ENCODE results near the gene MAD2L1BP. TPM values are rescaled to one million over a fixed set of nuclear protein-coding genes. Genes with fewer than 3 reads are reported as not detected.

MAD2L1BP gene
- total and polyA plus RNA-seq, 2 donors from 2014 or later, result 19.0 to 31.0 TPM

- peaks cover 0 to 12% (median 9%) of the 10 kb centered on the region in 3 donors for H3K4me1 ChIP-seq (ENCODE audit: control insufficient read depth in 2 of 3, insufficient read depth in 2 of 3, low read depth in 1 of 3, low read length in 3 of 3)
- no peak for DNase-seq
- no peak overlapping the region for H3K27ac ChIP-seq (ENCODE audit: low read depth in 2 of 2, low read length in 2 of 2)
- no peak overlapping the region for H3K4me3 ChIP-seq (ENCODE audit: low read length in 3 of 3)
- intact Hi-C loops (cut with DNase I), result no loop called here
- no peaks in the 10 kb centered on the region for H3K9me3 ChIP-seq (ENCODE audit: control insufficient read depth in 2 of 3, insufficient read depth in 1 of 3, low read length in 3 of 3)
- no peak overlapping the region for H3K9ac ChIP-seq (ENCODE audit: low read length in 3 of 3)
- FAIRE-seq, result no peak
- TF ChIP-seq, protein P1, sequence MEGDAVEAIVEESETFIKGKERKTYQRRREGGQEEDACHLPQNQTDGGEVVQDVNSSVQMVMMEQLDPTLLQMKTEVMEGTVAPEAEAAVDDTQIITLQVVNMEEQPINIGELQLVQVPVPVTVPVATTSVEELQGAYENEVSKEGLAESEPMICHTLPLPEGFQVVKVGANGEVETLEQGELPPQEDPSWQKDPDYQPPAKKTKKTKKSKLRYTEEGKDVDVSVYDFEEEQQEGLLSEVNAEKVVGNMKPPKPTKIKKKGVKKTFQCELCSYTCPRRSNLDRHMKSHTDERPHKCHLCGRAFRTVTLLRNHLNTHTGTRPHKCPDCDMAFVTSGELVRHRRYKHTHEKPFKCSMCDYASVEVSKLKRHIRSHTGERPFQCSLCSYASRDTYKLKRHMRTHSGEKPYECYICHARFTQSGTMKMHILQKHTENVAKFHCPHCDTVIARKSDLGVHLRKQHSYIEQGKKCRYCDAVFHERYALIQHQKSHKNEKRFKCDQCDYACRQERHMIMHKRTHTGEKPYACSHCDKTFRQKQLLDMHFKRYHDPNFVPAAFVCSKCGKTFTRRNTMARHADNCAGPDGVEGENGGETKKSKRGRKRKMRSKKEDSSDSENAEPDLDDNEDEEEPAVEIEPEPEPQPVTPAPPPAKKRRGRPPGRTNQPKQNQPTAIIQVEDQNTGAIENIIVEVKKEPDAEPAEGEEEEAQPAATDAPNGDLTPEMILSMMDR (IDR thresholded peaks at IDR 0.05; ENCODE audit: borderline replicate concordance, extremely low read depth, insufficient read depth), result no peak
- H3K27me3 ChIP-seq (ENCODE audit: control insufficient read depth, insufficient read depth, low read length), result no peaks in the 10 kb centered on the region
- peaks cover 0 to 33% (median 28%) of the 10 kb centered on the region in 3 donors for H3K36me3 ChIP-seq (ENCODE audit: control insufficient read depth in 2 of 3, insufficient read depth in 3 of 3, low read length in 3 of 3)
These were observed 11.5 kb upstream of the MAD2L1BP start for GRCh38 chr6:43623880-43624785.

GRCh38 chr6:43624786-43625288 is 10.8 kb upstream of the MAD2L1BP start:
- DNase-seq (no peak), FAIRE-seq (no peak)
- TF ChIP-seq, protein P1 (IDR thresholded peaks at IDR 0.05; ENCODE audit: borderline replicate concordance, extremely low read depth, insufficient read depth), result no peak
- H3K27me3 ChIP-seq (ENCODE audit: control insufficient read depth, insufficient read depth, low read length), result no peaks in the 10 kb centered on the region
- no peaks in the 10 kb centered on the region for H3K9me3 ChIP-seq (ENCODE audit: control insufficient read depth in 2 of 3, insufficient read depth in 1 of 3, low read length in 3 of 3)
- H3K9ac ChIP-seq (ENCODE audit: low read length in 3 of 3), result no peak overlapping the region
- peaks cover 0 to 33% (median 28%) of the 10 kb centered on the region in 3 donors for H3K36me3 ChIP-seq (ENCODE audit: control insufficient read depth in 2 of 3, insufficient read depth in 3 of 3, low read length in 3 of 3)
- H3K4me3 ChIP-seq (ENCODE audit: low read length in 3 of 3), result no peak overlapping the region
- H3K4me1 ChIP-seq (ENCODE audit: control insufficient read depth in 2 of 3, insufficient read depth in 2 of 3, low read depth in 1 of 3, low read length in 3 of 3), result peaks cover 0 to 12% (median 9%) of the 10 kb centered on the region in 3 donors
- intact Hi-C loops (cut with DNase I), result no loop called here
- no peak overlapping the region for H3K27ac ChIP-seq (ENCODE audit: low read depth in 2 of 2, low read length in 2 of 2)

DNA sequence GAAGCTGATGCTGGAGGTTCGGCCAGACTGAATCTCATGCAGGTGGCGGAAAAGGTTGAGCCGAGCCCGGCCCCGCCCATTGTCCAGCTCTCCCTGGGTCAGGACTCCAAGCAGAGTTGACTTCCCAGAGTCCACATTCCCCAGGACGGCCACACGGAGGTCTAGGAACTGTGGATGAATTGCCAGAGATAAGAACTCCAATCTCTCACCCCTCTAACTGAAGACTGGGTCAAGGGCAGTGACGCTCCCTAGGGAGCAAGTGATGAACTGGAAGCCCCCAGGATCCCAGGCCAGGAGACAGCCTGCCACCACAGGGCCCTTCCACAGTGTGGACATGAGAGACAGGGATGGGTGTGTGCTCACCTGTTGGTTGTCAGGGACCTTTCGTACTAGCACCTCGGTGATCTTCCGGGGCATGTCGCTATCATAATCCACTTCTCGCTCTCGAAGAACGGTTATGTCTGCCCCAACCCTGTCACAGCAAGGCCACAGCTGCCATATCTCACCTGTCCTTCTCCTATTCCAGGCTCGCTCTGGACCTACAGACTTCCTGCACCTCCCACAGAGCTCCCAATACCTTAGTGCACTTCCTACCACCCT is 10.1 kb upstream of the MAD2L1BP start:
- DNase-seq (no peak), FAIRE-seq (no peak)
- H3K27ac ChIP-seq (ENCODE audit: low read depth in 2 of 2, low read length in 2 of 2), result no peak overlapping the region
- H3K27me3 ChIP-seq (ENCODE audit: control insufficient read depth, insufficient read depth, low read length), result no peaks in the 10 kb centered on the region
- intact Hi-C loops (cut with DNase I), result no loop called here
- no peak overlapping the region for H3K4me3 ChIP-seq (ENCODE audit: low read length in 3 of 3)
- no peak overlapping the region for H3K9ac ChIP-seq (ENCODE audit: low read length in 3 of 3)
- peaks cover 0 to 30% (median 25%) of the 10 kb centered on the region in 3 donors for H3K36me3 ChIP-seq (ENCODE audit: control insufficient read depth in 2 of 3, insufficient read depth in 3 of 3, low read length in 3 of 3)
- TF ChIP-seq, protein P1 (IDR thresholded peaks at IDR 0.05; ENCODE audit: borderline replicate concordance, extremely low read depth, insufficient read depth), result no peak
- H3K4me1 ChIP-seq (ENCODE audit: control insufficient read depth in 2 of 3, insufficient read depth in 2 of 3, low read depth in 1 of 3, low read length in 3 of 3), result peaks cover 0 to 12% (median 9%) of the 10 kb centered on the region in 3 donors
- no peaks in the 10 kb centered on the region for H3K9me3 ChIP-seq (ENCODE audit: control insufficient read depth in 2 of 3, insufficient read depth in 1 of 3, low read length in 3 of 3)

Data from kidney (tissue), 14 donors.